Muscle layer of duodenum (tissue), 2 donors: ENCODE measurements around the gene RPS6KA2.

Experiments
- H3K27ac ChIP-seq: one replicate; pipeline ENCODE4 v1.7.0; 2013; ENCODE audit warnings: mild to moderate bottlenecking, low read length
- H3K27me3 ChIP-seq: one replicate; pipeline ENCODE4 v1.7.0; 2013; ENCODE audit warnings: low read depth, mild to moderate bottlenecking, control low read depth, low read length
- H3K36me3 ChIP-seq, 2 donors: one replicate each; pipeline ENCODE4 v1.7.0; 2013; ENCODE audit warnings: low read length in 2 of 2, control low read depth in 1 of 2, mild to moderate bottlenecking in 1 of 2; ENCODE audit not compliant: insufficient read depth in 2 of 2, control insufficient read depth in 1 of 2
- H3K4me1 ChIP-seq, 2 donors: one replicate each; pipeline ENCODE4 v1.7.0; 2013; ENCODE audit warnings: low read length in 2 of 2, mild to moderate bottlenecking in 2 of 2, control low read depth in 1 of 2, moderate library complexity in 1 of 2; ENCODE audit not compliant: insufficient read depth in 2 of 2, control insufficient read depth in 1 of 2
- H3K4me3 ChIP-seq, 2 donors: one replicate each; pipeline ENCODE4 v1.7.0; 2013; ENCODE audit warnings: low read length in 2 of 2, low read depth in 1 of 2, mild to moderate bottlenecking in 1 of 2
- H3K9me3 ChIP-seq, 2 donors: one replicate each; pipeline ENCODE4 v1.7.0; 2013; ENCODE audit warnings: low read length in 2 of 2, control low read depth in 1 of 2, mild to moderate bottlenecking in 1 of 2; ENCODE audit not compliant: control insufficient read depth in 1 of 2
- donor health status: healthy.

The RPS6KA2 gene

GRCh38 chr6:166610069-166610468 is 17.0 kb downstream of the RPS6KA2 start:
- Histone ChIP-seq H3K9me3 (no peaks in the 10 kb centered on the region), H3K4me3 (no peak overlapping the region), H3K27ac (no peak overlapping the region), H3K36me3 (no peaks in the 10 kb centered on the region), H3K27me3 (no peaks in the 10 kb centered on the region), H3K4me1 (no peaks in the 10 kb centered on the region)

- Histone ChIP-seq H3K27ac (peak overlapping the region; percentile 10), H3K4me3 (no peak overlapping the region), H3K27me3 (no peaks in the 10 kb centered on the region), H3K4me1 (no peaks in the 10 kb centered on the region), H3K9me3 (no peaks in the 10 kb centered on the region), H3K36me3 (no peaks in the 10 kb centered on the region)
These were observed 18.3 kb downstream of the RPS6KA2 start for GRCh38 chr6:166608774-166609173.

- H3K27me3 ChIP-seq = no peaks in the 10 kb centered on the region
- H3K27ac ChIP-seq = no peak overlapping the region
- H3K4me1 ChIP-seq = no peaks in the 10 kb centered on the region
- H3K9me3 ChIP-seq = no peaks in the 10 kb centered on the region
- H3K4me3 ChIP-seq = no peak overlapping the region
- H3K36me3 ChIP-seq = no peaks in the 10 kb centered on the region
These were observed 21.3 kb downstream of the RPS6KA2 start for GRCh38 chr6:166605752-166606151.

- H3K27me3 ChIP-seq = no peaks in the 10 kb centered on the region
- no peak overlapping the region for H3K4me3 ChIP-seq
- no peaks in the 10 kb centered on the region for H3K9me3 ChIP-seq
- no peak overlapping the region for H3K27ac ChIP-seq
- no peaks in the 10 kb centered on the region for H3K36me3 ChIP-seq
- H3K4me1 ChIP-seq = no peaks in the 10 kb centered on the region
These were observed 22.1 kb downstream of the RPS6KA2 start for GRCh38 chr6:166604911-166605310.

- no peaks in the 10 kb centered on the region for H3K36me3 ChIP-seq
- H3K9me3 ChIP-seq = no peaks in the 10 kb centered on the region
- no peaks in the 10 kb centered on the region for H3K27me3 ChIP-seq
- no peak overlapping the region for H3K4me3 ChIP-seq
- H3K4me1 ChIP-seq = no peaks in the 10 kb centered on the region
- H3K27ac ChIP-seq = no peak overlapping the region
These were observed 22.7 kb downstream of the RPS6KA2 start for GRCh38 chr6:166604328-166604727.

- Histone ChIP-seq H3K4me1 (no peaks in the 10 kb centered on the region), H3K27ac (no peak overlapping the region), H3K4me3 (no peak overlapping the region), H3K27me3 (no peaks in the 10 kb centered on the region), H3K36me3 (no peaks in the 10 kb centered on the region), H3K9me3 (no peaks in the 10 kb centered on the region)
These were observed 23.9 kb downstream of the RPS6KA2 start for GRCh38 chr6:166603043-166603690.

GRCh38 chr6:166601956-166602355 is 25.1 kb downstream of the RPS6KA2 start:
- Histone ChIP-seq H3K36me3 (no peaks in the 10 kb centered on the region), H3K27me3 (no peaks in the 10 kb centered on the region), H3K27ac (no peak overlapping the region), H3K4me3 (no peak overlapping the region), H3K9me3 (no peaks in the 10 kb centered on the region), H3K4me1 (peaks cover 0 to 7% of the 10 kb centered on the region in 2 donors)

- Histone ChIP-seq H3K27me3 (no peaks in the 10 kb centered on the region), H3K4me1 (peaks cover 0 to 7% of the 10 kb centered on the region in 2 donors), H3K9me3 (no peaks in the 10 kb centered on the region), H3K4me3 (no peak overlapping the region), H3K36me3 (no peaks in the 10 kb centered on the region), H3K27ac (no peak overlapping the region)
These were observed 26.1 kb downstream of the RPS6KA2 start for GRCh38 chr6:166600931-166601330.

GRCh38 chr6:166599205-166599604 is 27.8 kb downstream of the RPS6KA2 start:
- H3K4me1 ChIP-seq = peaks cover 0 to 7% of the 10 kb centered on the region in 2 donors
- no peaks in the 10 kb centered on the region for H3K27me3 ChIP-seq
- no peaks in the 10 kb centered on the region for H3K36me3 ChIP-seq
- H3K4me3 ChIP-seq = no peak overlapping the region
- no peaks in the 10 kb centered on the region for H3K9me3 ChIP-seq
- H3K27ac ChIP-seq = peak overlapping the region; percentile 77

GRCh38 chr6:166598441-166599138 is 28.5 kb downstream of the RPS6KA2 start:
- no peak overlapping the region for H3K4me3 ChIP-seq
- H3K27ac ChIP-seq = peak overlapping the region; percentile 77
- H3K4me1 ChIP-seq = peaks cover 0 to 7% of the 10 kb centered on the region in 2 donors
- H3K9me3 ChIP-seq = no peaks in the 10 kb centered on the region
- no peaks in the 10 kb centered on the region for H3K27me3 ChIP-seq
- H3K36me3 ChIP-seq = no peaks in the 10 kb centered on the region

- Histone ChIP-seq H3K4me1 (peaks cover 0 to 7% of the 10 kb centered on the region in 2 donors), H3K36me3 (no peaks in the 10 kb centered on the region), H3K4me3 (no peak overlapping the region), H3K27me3 (no peaks in the 10 kb centered on the region), H3K27ac (peak overlapping the region; percentile 57), H3K9me3 (no peaks in the 10 kb centered on the region)
These were observed 29.2 kb downstream of the RPS6KA2 start for GRCh38 chr6:166597711-166598440.
